ENCODE data around the gene BCL7A.
"Not testable (repeated sequence)": the region's sequence is repeated elsewhere in the genome, so short reads cannot be mapped to it uniquely, and the experiment has no call there.

Gene BCL7A

GRCh38 chr12:122031342-122032216 is 9.9 kb downstream of the BCL7A start:
- no peaks in the 10 kb centered on the region for H3K27me3 ChIP-seq (ENCODE audit: control insufficient read depth in 1 of 2, insufficient read depth in 2 of 2, low read length in 2 of 2)
- H3K4me1 ChIP-seq (ENCODE audit: insufficient read depth, low read length): no peaks in the 10 kb centered on the region
- H3K36me3 ChIP-seq (ENCODE audit: insufficient read depth, low read length): no peaks in the 10 kb centered on the region
- H3K4me3 ChIP-seq (ENCODE audit: low read depth in 1 of 2, low read length in 2 of 2): no peak overlapping the region
- H3K27ac ChIP-seq (ENCODE audit: low read depth, low read length): no peak overlapping the region
- no peak overlapping the region for H3K9ac ChIP-seq (ENCODE audit: low read length)
- no peaks in the 10 kb centered on the region for H3K9me3 ChIP-seq (ENCODE audit: low read length)

DNA sequence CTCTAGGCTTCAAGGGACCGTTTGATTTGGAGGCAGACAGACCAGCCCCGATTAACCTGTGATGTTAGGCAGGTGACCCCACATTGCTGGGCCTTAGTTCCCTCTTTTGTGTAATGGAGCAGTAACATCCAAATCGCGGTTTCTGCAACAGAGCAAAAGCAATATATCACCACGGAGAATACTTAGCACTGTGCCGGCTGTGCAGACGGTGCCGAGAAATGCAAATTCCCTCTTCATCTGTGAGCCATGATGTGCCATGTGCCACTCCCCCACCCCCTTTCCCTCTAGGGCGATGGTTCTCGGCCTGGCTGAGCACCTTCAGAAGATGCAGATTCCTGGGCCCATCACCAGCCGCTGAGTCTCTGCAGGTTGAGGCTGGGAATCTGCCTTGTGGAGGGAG is 10.9 kb downstream of the BCL7A start:
- no peaks in the 10 kb centered on the region for H3K9me3 ChIP-seq (ENCODE audit: low read length)
- no peak overlapping the region for H3K9ac ChIP-seq (ENCODE audit: low read length)
- no peaks in the 10 kb centered on the region for H3K27me3 ChIP-seq (ENCODE audit: control insufficient read depth in 1 of 2, insufficient read depth in 2 of 2, low read length in 2 of 2)
- no peak overlapping the region for H3K4me3 ChIP-seq (ENCODE audit: low read depth in 1 of 2, low read length in 2 of 2)
- no peaks in the 10 kb centered on the region for H3K4me1 ChIP-seq (ENCODE audit: insufficient read depth, low read length)
- no peak overlapping the region for H3K27ac ChIP-seq (ENCODE audit: low read depth, low read length)
- H3K36me3 ChIP-seq (ENCODE audit: insufficient read depth, low read length): no peaks in the 10 kb centered on the region

- Histone ChIP-seq H3K27ac (ENCODE audit: low read depth, low read length) (no peak overlapping the region), H3K4me3 (ENCODE audit: low read depth in 1 of 2, low read length in 2 of 2) (no peak overlapping the region), H3K9ac (ENCODE audit: low read length) (no peak overlapping the region), H3K27me3 (ENCODE audit: control insufficient read depth in 1 of 2, insufficient read depth in 2 of 2, low read length in 2 of 2) (no peaks in the 10 kb centered on the region), H3K36me3 (ENCODE audit: insufficient read depth, low read length) (no peaks in the 10 kb centered on the region), H3K9me3 (ENCODE audit: low read length) (no peaks in the 10 kb centered on the region), H3K4me1 (ENCODE audit: insufficient read depth, low read length) (no peaks in the 10 kb centered on the region)
Measured at GRCh38 chr12:122035292-122035691, 13.6 kb downstream of the BCL7A start.

DNA sequence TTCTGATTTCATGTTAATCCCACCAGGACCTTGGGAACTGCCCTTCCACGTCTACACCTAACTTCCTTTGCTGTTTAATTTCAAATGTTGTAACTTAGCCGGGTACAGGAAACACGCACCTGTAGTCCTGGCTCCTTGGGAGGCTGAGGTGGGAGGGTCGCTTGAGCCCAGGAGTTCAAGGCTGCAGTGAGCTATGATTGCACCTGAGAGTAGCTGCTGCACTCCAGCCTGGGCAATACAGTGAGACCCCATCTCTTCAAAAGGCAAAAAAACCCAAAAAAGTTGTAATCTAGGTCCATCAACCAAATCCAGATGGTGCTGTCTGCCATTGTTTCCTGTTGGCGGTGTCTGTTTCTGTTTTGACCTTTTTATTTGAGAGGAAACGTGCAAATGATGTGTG is 14.5 kb downstream of the BCL7A start:
- no peak overlapping the region for H3K9ac ChIP-seq (ENCODE audit: low read length)
- H3K4me3 ChIP-seq (ENCODE audit: low read depth in 1 of 2, low read length in 2 of 2): no peak overlapping the region
- H3K36me3 ChIP-seq (ENCODE audit: insufficient read depth, low read length): no peaks in the 10 kb centered on the region
- no peak overlapping the region for H3K27ac ChIP-seq (ENCODE audit: low read depth, low read length)
- no peaks in the 10 kb centered on the region for H3K9me3 ChIP-seq (ENCODE audit: low read length)
- H3K4me1 ChIP-seq (ENCODE audit: insufficient read depth, low read length): no peaks in the 10 kb centered on the region
- H3K27me3 ChIP-seq (ENCODE audit: control insufficient read depth in 1 of 2, insufficient read depth in 2 of 2, low read length in 2 of 2): no peaks in the 10 kb centered on the region

- Histone ChIP-seq H3K9me3 (ENCODE audit: low read length) (no peaks in the 10 kb centered on the region), H3K4me1 (ENCODE audit: insufficient read depth, low read length) (no peaks in the 10 kb centered on the region), H3K27me3 (ENCODE audit: control insufficient read depth in 1 of 2, insufficient read depth in 2 of 2, low read length in 2 of 2) (no peaks in the 10 kb centered on the region), H3K27ac (ENCODE audit: low read depth, low read length) (no peak overlapping the region), H3K36me3 (ENCODE audit: insufficient read depth, low read length) (peaks cover 6% of the 10 kb centered on the region), H3K9ac (ENCODE audit: low read length) (no peak overlapping the region), H3K4me3 (ENCODE audit: low read depth in 1 of 2, low read length in 2 of 2) (no peak overlapping the region)
Measured at GRCh38 chr12:122040579-122041386, 19.1 kb downstream of the BCL7A start.

GRCh38 chr12:122041458-122041857 is 19.8 kb downstream of the BCL7A start:
- H3K36me3 ChIP-seq (ENCODE audit: insufficient read depth, low read length); H3K9ac ChIP-seq (ENCODE audit: low read length); H3K27ac ChIP-seq (ENCODE audit: low read depth, low read length); H3K9me3 ChIP-seq (ENCODE audit: low read length); H3K4me3 ChIP-seq (ENCODE audit: low read depth in 1 of 2, low read length in 2 of 2); H3K4me1 ChIP-seq (ENCODE audit: insufficient read depth, low read length); H3K27me3 ChIP-seq (ENCODE audit: control insufficient read depth in 1 of 2, insufficient read depth in 2 of 2, low read length in 2 of 2): not testable (repeated sequence)

GRCh38 chr12:122042910-122043309 is 21.2 kb downstream of the BCL7A start:
- H3K4me3 ChIP-seq (ENCODE audit: low read depth in 1 of 2, low read length in 2 of 2): no peak overlapping the region
- H3K36me3 ChIP-seq (ENCODE audit: insufficient read depth, low read length): peaks cover 6% of the 10 kb centered on the region
- no peaks in the 10 kb centered on the region for H3K9me3 ChIP-seq (ENCODE audit: low read length)
- no peaks in the 10 kb centered on the region for H3K4me1 ChIP-seq (ENCODE audit: insufficient read depth, low read length)
- no peak overlapping the region for H3K9ac ChIP-seq (ENCODE audit: low read length)
- no peaks in the 10 kb centered on the region for H3K27me3 ChIP-seq (ENCODE audit: control insufficient read depth in 1 of 2, insufficient read depth in 2 of 2, low read length in 2 of 2)
- H3K27ac ChIP-seq (ENCODE audit: low read depth, low read length): no peak overlapping the region

DNA sequence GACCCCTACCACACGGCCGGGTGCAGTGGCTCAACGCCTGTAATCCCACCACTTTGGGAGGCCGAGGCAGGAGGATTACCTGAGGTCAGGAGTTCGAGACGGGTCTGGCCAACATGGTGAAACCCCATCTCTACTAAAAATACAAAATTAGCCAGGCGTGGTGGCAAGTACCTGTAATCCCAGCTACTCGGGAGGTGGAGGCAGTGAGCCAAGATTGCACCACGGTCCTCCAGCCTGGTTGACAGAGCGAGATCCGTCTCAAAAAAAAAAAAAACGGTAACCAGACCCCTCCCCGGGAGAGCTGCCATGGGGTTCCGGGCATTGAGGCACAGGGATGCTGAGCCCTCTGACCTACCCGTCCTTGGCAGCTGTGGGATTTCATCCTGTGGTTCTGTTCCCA is 21.8 kb downstream of the BCL7A start:
- Histone ChIP-seq H3K27ac (ENCODE audit: low read depth, low read length) (no peak overlapping the region), H3K27me3 (ENCODE audit: control insufficient read depth in 1 of 2, insufficient read depth in 2 of 2, low read length in 2 of 2) (no peaks in the 10 kb centered on the region), H3K9ac (ENCODE audit: low read length) (no peak overlapping the region), H3K4me3 (ENCODE audit: low read depth in 1 of 2, low read length in 2 of 2) (no peak overlapping the region), H3K9me3 (ENCODE audit: low read length) (no peaks in the 10 kb centered on the region), H3K4me1 (ENCODE audit: insufficient read depth, low read length) (no peaks in the 10 kb centered on the region), H3K36me3 (ENCODE audit: insufficient read depth, low read length) (peaks cover 6% of the 10 kb centered on the region)

DNA sequence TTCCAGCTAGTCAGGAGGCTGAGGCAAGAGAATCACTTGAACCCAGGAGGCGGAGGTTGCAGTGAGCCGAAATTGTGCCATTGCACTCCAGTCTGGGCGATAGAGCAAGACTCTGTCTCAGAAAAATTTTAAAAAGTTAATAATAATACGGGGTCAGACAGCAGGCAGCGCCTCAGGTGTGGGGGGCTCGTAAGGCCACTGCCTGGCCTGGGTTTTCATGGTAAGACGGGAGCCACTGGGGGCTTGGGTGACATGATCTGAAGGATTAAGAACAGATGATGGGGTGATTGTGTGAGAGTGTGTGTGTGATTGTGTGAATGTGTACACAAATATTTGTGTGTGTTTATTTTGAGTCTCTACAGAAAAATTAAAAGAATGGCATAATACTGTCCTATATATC is 23.6 kb downstream of the BCL7A start:
- Histone ChIP-seq H3K27me3 (ENCODE audit: control insufficient read depth in 1 of 2, insufficient read depth in 2 of 2, low read length in 2 of 2) (no peaks in the 10 kb centered on the region), H3K4me1 (ENCODE audit: insufficient read depth, low read length) (no peaks in the 10 kb centered on the region), H3K4me3 (ENCODE audit: low read depth in 1 of 2, low read length in 2 of 2) (no peak overlapping the region), H3K9ac (ENCODE audit: low read length) (no peak overlapping the region), H3K9me3 (ENCODE audit: low read length) (no peaks in the 10 kb centered on the region), H3K27ac (ENCODE audit: low read depth, low read length) (no peak overlapping the region), H3K36me3 (ENCODE audit: insufficient read depth, low read length) (peaks cover 6% of the 10 kb centered on the region)

DNA sequence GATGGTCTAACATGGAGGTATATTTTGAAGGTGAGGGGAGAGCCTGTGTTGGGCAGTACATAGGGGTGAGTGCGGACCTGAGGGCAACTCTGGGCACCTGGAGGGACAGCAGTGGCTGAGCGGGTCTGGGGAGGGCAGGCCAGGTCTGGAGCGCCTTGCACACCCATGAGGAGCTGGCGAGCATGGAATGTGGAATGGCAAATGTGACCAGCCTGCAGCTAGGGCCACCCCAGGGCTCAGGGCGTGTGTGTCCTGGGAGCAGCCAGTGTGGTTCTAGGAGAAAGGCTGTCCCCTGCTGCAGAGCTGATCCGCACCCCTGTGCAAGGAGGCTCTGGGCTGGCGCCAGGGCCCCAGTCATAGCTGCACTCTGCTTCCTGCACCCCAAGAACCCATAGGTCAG is 24.5 kb downstream of the BCL7A start:
- H3K4me3 ChIP-seq (ENCODE audit: low read depth in 1 of 2, low read length in 2 of 2): no peak overlapping the region
- no peak overlapping the region for H3K27ac ChIP-seq (ENCODE audit: low read depth, low read length)
- peaks cover 6% of the 10 kb centered on the region for H3K36me3 ChIP-seq (ENCODE audit: insufficient read depth, low read length)

DNA sequence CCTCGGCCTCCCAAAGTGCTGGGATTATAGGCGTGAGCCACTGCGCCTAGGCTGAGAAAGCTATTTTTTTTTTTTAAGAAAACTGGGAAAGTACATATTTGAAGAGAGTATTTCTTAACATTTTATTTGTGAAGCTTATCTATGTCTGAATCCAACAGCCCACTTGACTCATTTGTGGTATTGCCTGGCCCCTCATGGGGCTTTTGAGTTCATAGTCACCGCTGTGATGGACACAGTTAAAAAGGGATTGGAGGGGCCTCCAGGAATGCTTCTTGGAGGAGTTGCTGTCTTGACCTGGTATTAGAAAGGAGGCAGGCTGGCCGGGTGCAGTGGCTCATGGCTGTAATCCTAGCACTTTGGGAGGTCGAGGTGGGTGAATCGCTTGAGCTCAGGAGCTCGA is 26.5 kb downstream of the BCL7A start:
- H3K27me3 ChIP-seq (ENCODE audit: control insufficient read depth in 1 of 2, insufficient read depth in 2 of 2, low read length in 2 of 2): no peaks in the 10 kb centered on the region
- no peaks in the 10 kb centered on the region for H3K9me3 ChIP-seq (ENCODE audit: low read length)
- peaks cover 10% of the 10 kb centered on the region for H3K4me1 ChIP-seq (ENCODE audit: insufficient read depth, low read length)
- H3K4me3 ChIP-seq (ENCODE audit: low read depth in 1 of 2, low read length in 2 of 2): no peak overlapping the region
- no peak overlapping the region for H3K27ac ChIP-seq (ENCODE audit: low read depth, low read length)
- H3K36me3 ChIP-seq (ENCODE audit: insufficient read depth, low read length): peaks cover 6% of the 10 kb centered on the region
- no peak overlapping the region for H3K9ac ChIP-seq (ENCODE audit: low read length)

More for the DNA sequence above, 24.5 kb downstream of the BCL7A start:
- Histone ChIP-seq H3K9me3 (ENCODE audit: low read length) (no peaks in the 10 kb centered on the region), H3K9ac (ENCODE audit: low read length) (no peak overlapping the region), H3K4me1 (ENCODE audit: insufficient read depth, low read length) (peaks cover 5% of the 10 kb centered on the region), H3K27me3 (ENCODE audit: control insufficient read depth in 1 of 2, insufficient read depth in 2 of 2, low read length in 2 of 2) (no peaks in the 10 kb centered on the region)

Data from muscle layer of colon (tissue), 2 donors.